ENCODE measurements around the gene ARHGAP42. TPM values are rescaled to one million over a fixed set of nuclear protein-coding genes. Genes with fewer than 3 reads are reported as not detected.

Gene ARHGAP42
- total RNA-seq, 1 donor from 2014 or later = 25.3 TPM

DNA sequence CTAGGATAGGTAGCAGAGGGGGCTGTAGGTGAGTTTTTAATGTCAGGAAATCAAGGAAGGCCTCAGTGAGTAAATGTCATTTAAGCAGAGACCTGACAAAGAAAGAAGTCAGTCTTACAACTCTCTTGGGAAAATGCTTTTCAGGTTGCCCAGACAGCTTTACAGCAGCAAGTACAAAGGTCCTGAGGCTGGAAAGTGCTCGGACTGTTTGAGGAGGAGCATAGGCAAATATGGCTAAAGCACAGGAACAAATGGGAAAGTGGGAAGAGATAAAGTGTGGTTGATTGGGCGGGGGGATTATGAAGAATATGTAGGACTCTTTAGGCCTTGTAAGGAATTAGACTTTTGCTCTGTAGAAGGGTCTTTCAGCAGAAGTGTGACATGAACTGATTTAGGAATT, 125.4 kb downstream of the ARHGAP42 start:
- Mint-ChIP-seq H3K9me3 (ENCODE audit: low read depth) (peaks cover 7% of the 10 kb centered on the region), H3K27me3 (no peaks in the 10 kb centered on the region), H3K4me1 (ENCODE audit: low read depth) (peaks cover 28% of the 10 kb centered on the region), H3K4me3 (ENCODE audit: low read depth) (no peak overlapping the region), H3K27ac (no peak overlapping the region), H3K36me3 (ENCODE audit: insufficient read depth) (peaks cover 2% of the 10 kb centered on the region)
- TF ChIP-seq, protein P1, sequence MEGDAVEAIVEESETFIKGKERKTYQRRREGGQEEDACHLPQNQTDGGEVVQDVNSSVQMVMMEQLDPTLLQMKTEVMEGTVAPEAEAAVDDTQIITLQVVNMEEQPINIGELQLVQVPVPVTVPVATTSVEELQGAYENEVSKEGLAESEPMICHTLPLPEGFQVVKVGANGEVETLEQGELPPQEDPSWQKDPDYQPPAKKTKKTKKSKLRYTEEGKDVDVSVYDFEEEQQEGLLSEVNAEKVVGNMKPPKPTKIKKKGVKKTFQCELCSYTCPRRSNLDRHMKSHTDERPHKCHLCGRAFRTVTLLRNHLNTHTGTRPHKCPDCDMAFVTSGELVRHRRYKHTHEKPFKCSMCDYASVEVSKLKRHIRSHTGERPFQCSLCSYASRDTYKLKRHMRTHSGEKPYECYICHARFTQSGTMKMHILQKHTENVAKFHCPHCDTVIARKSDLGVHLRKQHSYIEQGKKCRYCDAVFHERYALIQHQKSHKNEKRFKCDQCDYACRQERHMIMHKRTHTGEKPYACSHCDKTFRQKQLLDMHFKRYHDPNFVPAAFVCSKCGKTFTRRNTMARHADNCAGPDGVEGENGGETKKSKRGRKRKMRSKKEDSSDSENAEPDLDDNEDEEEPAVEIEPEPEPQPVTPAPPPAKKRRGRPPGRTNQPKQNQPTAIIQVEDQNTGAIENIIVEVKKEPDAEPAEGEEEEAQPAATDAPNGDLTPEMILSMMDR (IDR thresholded peaks at IDR 0.05; ENCODE audit: unreplicated experiment) = no peak
- DNase-seq (ENCODE audit: low spot score, unreplicated experiment) = no peak

DNA sequence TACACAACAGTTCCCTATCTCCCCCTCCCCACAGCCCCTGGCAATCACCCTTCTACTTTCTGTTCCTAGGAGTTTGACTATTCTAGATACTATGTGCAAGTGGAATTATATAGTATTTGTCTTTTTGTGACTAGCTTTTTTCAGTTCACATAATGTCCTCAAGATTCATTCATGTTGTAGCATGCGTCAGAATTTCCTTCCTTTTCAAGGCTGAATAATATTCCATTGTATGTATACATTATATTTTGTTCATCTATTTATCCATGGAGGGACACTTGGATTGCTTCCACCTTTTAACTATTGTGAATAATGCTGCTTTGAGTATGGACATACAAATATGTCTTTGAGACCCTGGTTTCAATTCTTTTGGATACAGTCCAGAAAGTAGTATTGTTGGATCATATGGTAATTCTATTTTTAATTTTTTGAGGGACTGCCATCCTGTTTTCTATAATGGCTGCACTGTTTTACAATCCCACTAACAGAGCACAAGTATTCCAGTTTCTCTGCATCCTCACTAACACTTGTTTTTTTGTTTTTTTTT, 128.8 kb downstream of the ARHGAP42 start:
- Mint-ChIP-seq H3K4me1 (ENCODE audit: low read depth) (peaks cover 17% of the 10 kb centered on the region), H3K4me3 (ENCODE audit: low read depth) (no peak overlapping the region), H3K9me3 (ENCODE audit: low read depth) (peaks cover 7% of the 10 kb centered on the region), H3K27me3 (no peaks in the 10 kb centered on the region), H3K27ac (no peak overlapping the region), H3K36me3 (ENCODE audit: insufficient read depth) (peaks cover 2% of the 10 kb centered on the region)
- DNase-seq (ENCODE audit: low spot score, unreplicated experiment) = no peak
- TF ChIP-seq, protein P1 (IDR thresholded peaks at IDR 0.05; ENCODE audit: unreplicated experiment) = no peak

DNA sequence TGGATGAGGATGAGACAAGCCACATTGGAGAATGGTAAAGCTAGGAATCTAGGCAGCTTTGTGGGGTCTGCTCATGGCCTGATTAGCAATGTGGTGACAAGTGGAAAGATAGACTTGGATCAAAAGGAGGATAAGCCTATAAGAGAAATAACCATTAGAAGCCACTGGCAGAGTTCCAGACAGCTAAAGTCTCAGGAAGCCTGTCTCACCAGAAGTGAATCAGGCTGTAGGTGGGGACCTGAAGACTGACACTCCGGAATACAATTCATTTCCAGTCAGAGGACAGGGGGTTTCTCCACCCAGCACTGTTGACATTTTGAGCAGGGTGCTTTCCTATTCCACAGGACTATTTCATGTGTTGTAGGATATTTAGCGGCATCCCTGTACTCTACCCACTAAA, 129.7 kb downstream of the ARHGAP42 start:
- no peak for DNase-seq (ENCODE audit: low spot score, unreplicated experiment)
- peaks cover 7% of the 10 kb centered on the region for H3K9me3 Mint-ChIP-seq (ENCODE audit: low read depth)
- no peak overlapping the region for H3K4me3 Mint-ChIP-seq (ENCODE audit: low read depth)
- TF ChIP-seq, protein P1 (IDR thresholded peaks at IDR 0.05; ENCODE audit: unreplicated experiment) = no peak
- no peaks in the 10 kb centered on the region for H3K27me3 Mint-ChIP-seq
- H3K27ac Mint-ChIP-seq = no peak overlapping the region
- H3K36me3 Mint-ChIP-seq (ENCODE audit: insufficient read depth) = peaks cover 2% of the 10 kb centered on the region
- peaks cover 13% of the 10 kb centered on the region for H3K4me1 Mint-ChIP-seq (ENCODE audit: low read depth)

DNA sequence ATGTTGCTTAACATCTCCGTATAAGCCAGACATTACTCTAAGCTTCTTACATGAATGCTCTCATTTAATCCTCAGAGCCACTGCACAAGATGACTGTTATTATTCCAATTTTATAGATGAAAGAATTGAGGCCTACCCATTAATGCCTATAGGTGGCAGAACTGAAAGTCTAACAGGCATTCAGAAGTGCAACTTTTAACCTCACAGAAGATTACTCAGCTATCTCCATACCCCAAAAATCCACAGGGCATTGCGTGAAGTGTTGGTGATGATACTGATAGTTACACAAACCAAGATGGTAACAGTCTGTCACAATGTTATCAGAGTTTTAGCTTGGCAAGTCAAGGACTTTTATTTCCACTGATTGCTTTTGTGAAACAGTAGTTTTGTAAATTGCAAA, 130.5 kb downstream of the ARHGAP42 start:
- Mint-ChIP-seq H3K27ac (no peak overlapping the region), H3K4me3 (ENCODE audit: low read depth) (no peak overlapping the region), H3K36me3 (ENCODE audit: insufficient read depth) (peaks cover 2% of the 10 kb centered on the region), H3K27me3 (no peaks in the 10 kb centered on the region), H3K9me3 (ENCODE audit: low read depth) (peaks cover 7% of the 10 kb centered on the region), H3K4me1 (ENCODE audit: low read depth) (peaks cover 10% of the 10 kb centered on the region)
- TF ChIP-seq, protein P1 (IDR thresholded peaks at IDR 0.05; ENCODE audit: unreplicated experiment) = no peak
- no peak for DNase-seq (ENCODE audit: low spot score, unreplicated experiment)

DNA sequence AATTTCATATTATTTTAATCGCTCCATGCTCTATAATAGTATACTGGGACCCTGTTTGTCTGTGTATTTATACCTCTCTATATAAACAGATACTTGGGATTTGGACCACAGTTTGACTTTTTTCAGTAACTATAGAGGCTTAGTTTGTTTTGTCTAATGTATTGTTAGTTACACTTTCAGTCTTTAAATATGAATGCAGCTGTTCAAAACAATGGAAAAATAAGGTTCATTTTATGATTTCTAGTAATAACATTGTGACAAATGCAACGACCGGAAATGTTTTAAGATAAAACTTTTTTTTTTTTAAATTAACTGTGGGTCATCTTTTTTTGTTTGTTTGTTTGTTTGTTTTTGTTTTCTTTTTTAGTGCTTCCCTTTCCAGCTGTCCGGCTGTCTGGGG, 133.5 kb downstream of the ARHGAP42 start:
- Mint-ChIP-seq H3K4me1 (ENCODE audit: low read depth) (peaks cover 3% of the 10 kb centered on the region), H3K27ac (no peak overlapping the region)

More for the DNA sequence above, 133.5 kb downstream of the ARHGAP42 start:
- H3K9me3 Mint-ChIP-seq (ENCODE audit: low read depth) = peaks cover 2% of the 10 kb centered on the region
- H3K4me3 Mint-ChIP-seq (ENCODE audit: low read depth) = no peak overlapping the region
- TF ChIP-seq, protein P1 (IDR thresholded peaks at IDR 0.05; ENCODE audit: unreplicated experiment) = no peak
- H3K36me3 Mint-ChIP-seq (ENCODE audit: insufficient read depth) = peaks cover 1% of the 10 kb centered on the region
- no peaks in the 10 kb centered on the region for H3K27me3 Mint-ChIP-seq
- DNase-seq (ENCODE audit: low spot score, unreplicated experiment) = no peak
